GM21737 (cell line): ENCODE measurements around the gene TMLHE.
"Not testable (repeated sequence)": the region's sequence is repeated elsewhere in the genome, so short reads cannot be mapped to it uniquely, and the experiment has no call there.

Source experiments
- ATAC-seq: cut with Tn5 transposase; IDR thresholded peaks from one replicate; pipeline ENCODE4 v1.9.1; 2021; ENCODE audit warnings: mild to moderate bottlenecking, moderate library complexity; ENCODE audit not compliant: unreplicated experiment

The TMLHE gene

DNA sequence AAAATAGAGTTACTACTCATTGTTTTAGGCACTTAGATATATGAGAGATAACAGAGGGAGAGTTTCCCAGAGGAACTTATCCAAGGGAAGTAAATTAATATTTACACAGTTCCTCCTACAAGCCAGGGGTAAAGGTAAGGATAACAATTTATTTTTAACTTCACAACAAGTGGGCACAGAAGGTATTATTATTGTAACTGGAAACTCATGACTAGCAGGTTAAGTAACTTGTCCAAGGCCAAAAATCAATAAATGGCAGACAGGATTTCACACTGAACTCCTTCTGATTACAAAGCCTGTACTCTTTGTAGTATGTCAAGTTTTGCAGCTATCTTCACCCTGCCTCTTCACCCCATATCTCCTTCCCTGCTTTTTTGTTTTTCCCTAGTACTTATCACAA is 107.5 kb downstream of the TMLHE start:
- ATAC-seq, result no peak

DNA sequence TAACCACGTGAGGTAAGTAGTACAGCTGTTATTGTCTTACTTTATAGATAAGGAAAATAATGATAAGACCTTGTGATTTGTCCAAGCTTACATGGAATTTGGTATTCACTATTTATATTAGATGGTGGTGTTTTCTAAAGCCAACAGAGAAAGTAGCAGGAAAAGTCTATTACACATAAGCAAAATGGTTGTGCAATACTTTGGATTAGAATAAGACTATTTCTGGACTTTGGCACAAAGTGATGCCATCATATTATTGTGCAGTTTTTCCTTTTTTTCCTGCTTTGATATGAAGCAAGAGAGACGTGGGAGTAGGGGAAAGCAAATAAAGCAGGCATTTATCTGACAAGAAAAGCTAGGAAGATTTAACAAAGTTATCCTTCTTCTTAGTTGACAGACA is 117.6 kb downstream of the TMLHE start:
- not testable (repeated sequence) for ATAC-seq

DNA sequence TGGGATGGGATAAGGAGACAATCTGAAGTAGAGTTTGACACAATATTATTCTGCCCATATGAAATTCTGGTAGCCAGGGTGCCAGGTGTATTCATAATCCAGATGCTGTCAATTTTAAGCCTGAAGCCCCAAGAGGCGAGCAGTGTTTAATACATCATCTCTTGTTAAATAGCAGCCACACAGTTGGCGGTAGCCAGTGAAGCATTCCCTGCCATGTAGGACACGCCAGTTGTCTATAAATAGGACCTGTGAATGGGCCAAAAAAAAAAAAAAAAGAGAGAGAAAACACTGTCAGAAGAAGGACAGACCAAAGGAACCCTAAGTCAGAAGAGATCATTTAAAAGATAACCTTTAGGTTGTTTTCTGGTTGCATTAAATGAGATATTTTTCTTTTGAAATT is 121.3 kb downstream of the TMLHE start:
- ATAC-seq, result not testable (repeated sequence)

DNA sequence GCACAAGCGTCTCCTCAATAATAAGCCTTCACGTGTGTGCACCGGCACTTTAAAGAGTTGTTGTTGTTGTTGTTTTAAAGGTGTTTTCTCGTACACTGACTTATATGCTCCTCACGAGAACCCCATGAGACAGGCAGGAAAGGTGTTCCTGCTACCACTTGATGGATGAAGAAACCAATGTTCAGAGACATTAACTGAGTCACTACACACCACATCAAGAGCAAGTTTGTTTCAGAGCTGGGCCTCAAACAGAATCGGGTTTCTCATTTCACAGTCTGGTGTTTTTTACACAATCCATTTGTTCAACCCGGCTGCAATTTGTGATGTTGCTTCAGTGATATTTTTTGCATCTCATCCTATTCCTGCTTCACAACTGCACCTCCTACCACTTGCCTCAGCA is 135.6 kb downstream of the TMLHE start:
- not testable (repeated sequence) for ATAC-seq

DNA sequence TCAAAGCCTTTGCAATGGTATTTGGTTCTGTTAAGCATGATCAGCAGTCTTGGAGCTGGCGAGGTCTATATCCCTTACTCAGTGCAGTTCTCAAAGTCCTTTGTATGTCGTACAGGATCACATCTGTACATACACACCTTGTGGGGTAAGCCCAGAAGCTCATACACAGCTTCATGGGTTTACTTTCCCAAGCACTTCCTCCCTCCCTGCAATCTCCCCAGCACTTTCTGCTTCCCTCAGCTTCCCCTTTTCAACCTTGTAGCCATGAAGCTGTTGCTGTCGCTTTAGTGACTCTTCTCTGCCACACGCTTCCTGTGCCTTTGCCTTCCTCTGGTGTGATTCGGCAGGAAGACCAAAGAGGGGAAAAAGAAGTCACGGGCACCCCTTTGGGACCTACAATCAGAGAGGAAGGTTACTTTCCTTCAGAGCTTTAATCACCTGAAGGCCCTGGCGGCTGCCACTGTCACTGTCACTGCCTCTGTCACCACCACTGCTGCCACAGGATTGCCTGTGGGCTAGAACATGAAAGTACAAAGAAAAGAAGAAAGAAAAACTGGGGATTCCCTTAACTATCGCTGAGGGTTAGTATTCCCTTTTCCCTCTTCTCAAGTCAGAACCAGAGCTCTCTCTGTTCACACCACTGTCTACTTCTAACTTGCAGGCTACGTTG is 146.3 kb downstream of the TMLHE start:
- not testable (repeated sequence) for ATAC-seq

DNA sequence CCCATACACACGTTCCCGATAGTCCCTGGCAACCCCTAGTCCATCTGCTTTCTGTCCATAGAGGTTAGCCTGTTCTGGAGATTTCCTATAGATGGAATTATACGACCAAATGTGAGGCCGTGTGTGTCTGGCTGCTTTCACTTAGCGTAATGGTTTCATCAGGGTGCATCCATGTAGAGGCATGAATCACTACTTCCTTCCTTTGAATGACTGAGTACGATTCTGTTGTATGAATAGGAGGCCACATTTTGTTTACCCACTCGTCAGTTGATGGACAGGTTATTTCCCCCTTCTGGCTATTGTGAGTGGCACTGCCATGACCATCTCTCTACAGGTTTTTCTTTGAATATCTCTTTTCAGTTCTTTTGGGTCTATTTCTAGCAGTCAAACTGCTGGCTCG is 152.3 kb downstream of the TMLHE start:
- not testable (repeated sequence) for ATAC-seq

DNA sequence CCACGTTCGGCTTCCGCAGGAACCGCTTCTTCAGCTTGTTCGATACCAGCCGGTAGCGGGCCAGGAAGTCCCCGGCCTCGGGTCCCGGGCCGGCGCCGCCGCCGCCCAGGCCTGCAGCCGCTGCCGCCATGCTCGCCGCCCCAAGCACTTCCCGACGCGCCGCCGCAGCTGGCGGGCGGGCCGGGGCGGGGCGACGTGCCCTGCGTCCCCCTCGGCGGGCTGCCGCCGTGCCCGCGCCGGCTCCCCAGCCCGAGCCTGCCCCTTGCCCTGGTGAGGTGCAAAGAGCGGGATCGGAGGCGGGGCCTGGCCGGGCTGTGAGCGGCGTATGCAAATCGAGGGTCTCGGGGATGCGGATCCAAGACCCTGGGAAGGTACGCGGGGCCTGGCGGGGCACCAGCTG is 154.3 kb downstream of the TMLHE start, which contains the start of gene F8A3:
F8A3 (minus strand) TSS at position 150 of the 400 bp plus-strand sequence; CDS start at position 130, 20 bp downstream.
- ATAC-seq, result peak; percentile 78

DNA sequence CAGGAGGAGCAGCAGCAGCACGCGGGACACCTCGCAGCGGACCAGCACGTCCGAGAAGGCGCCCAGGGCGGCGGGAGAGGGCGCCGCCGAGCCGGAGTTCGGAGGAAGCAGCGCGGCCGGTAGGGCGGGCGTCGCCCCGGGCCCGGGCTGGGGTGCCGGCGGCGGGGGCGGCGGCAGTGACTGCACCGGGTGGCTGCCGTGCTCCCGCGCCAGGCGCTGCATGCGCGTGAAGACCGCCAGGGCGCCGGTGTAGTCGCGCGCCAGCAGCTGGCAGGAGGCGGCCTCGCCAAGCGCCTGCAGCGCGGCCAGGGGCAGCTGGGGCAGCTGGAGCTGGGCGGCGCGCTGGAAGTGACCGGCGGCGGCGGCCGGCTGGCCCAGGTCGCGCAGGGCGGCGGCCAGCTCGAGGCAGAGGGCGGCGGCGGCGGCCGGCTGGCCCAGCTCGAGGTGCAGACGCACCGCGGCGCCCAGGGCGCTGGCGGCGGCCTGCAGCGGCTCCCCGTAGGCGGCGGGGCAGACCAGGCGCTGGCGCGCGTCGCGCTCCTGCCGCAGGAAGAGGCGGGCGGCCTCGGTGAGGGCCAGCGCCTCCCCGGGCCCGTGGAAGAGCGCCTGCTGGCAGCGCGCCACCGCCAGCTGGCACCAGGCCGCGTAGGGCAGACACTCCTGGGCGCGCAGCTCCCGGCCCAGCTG is 154.8 kb downstream of the TMLHE start:
- ATAC-seq, result peak; percentile 60

DNA sequence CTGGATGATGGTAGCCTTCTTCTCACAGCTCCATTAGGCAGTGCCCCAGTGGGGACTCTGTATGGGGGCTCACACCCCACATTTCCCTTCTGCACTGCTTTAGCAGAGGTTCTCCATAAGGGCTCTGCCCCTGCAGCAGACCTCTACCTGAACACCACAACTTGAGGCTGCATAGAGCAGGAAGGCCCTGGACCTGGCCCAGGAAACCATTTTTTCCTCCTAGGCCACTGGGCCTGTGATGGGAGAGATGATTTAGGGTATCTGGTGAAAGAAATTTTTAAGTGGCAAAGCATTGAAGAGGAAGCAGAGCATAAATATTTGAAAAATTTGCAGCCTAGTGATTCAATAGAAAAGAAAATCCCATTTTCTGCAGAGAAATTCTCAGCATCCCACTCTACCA is 171.7 kb downstream of the TMLHE start:
- ATAC-seq, result no peak
